Left kidney (tissue), 2 donors: ENCODE data around the gene SLC6A1. TPM values are rescaled to one million over a fixed set of nuclear protein-coding genes. Genes with fewer than 3 reads are reported as not detected.

Source experiments
- DNase-seq: peaks from one replicate; pipeline ENCODE4 v3.0.0-alpha.2; 2013
- polyA plus RNA-seq: library from polyadenylated mRNA; unstranded; fragments of 120-200 nt; gene quantifications from one replicate; pipeline ENCODE4 v1.2.1, GENCODE V29; 2013; ENCODE audit not compliant: insufficient read length

Gene SLC6A1
- polyA plus RNA-seq, 1 donor = 1.7 TPM

- no peak for DNase-seq
Measured at GRCh38 chr3:11019116-11019819, 26.7 kb downstream of the SLC6A1 start.

- no peak for DNase-seq
Measured at GRCh38 chr3:11020764-11021163, 28.2 kb downstream of the SLC6A1 start.

GRCh38 chr3:11021611-11022011 lies 29.1 kb downstream of the SLC6A1 start:
- DNase-seq = no peak

- no peak for DNase-seq
Measured at GRCh38 chr3:11022115-11022514, 29.6 kb downstream of the SLC6A1 start.

GRCh38 chr3:11024181-11024580 lies 31.6 kb downstream of the SLC6A1 start:
- no peak for DNase-seq

GRCh38 chr3:11029948-11030347 lies 37.4 kb downstream of the SLC6A1 start:
- no peak for DNase-seq

- no peak for DNase-seq
Measured at GRCh38 chr3:11033871-11034270, 41.3 kb downstream of the SLC6A1 start.

- DNase-seq = no peak
Measured at GRCh38 chr3:11034309-11034985, 41.9 kb downstream of the SLC6A1 start.

GRCh38 chr3:11035757-11036505 lies 43.4 kb downstream of the SLC6A1 start:
- DNase-seq = no peak

GRCh38 chr3:11037241-11037873 lies 44.8 kb downstream of the SLC6A1 start:
- no peak for DNase-seq

GRCh38 chr3:11037976-11038375 lies 45.4 kb downstream of the SLC6A1 start:
- DNase-seq = no peak

- DNase-seq = no peak
Measured at GRCh38 chr3:11045536-11045935, 53.0 kb downstream of the SLC6A1 start.

GRCh38 chr3:11047500-11047899 lies 55.0 kb downstream of the SLC6A1 start:
- no peak for DNase-seq

- no peak for DNase-seq
Measured at GRCh38 chr3:11050666-11051323, 58.2 kb downstream of the SLC6A1 start.

- no peak for DNase-seq
Measured at GRCh38 chr3:11053926-11054503, 61.5 kb downstream of the SLC6A1 start.

- no peak for DNase-seq
Measured at GRCh38 chr3:11054739-11055438, 62.3 kb downstream of the SLC6A1 start.

- no peak for DNase-seq
Measured at GRCh38 chr3:11055496-11055895, 62.9 kb downstream of the SLC6A1 start.

GRCh38 chr3:11056531-11057050 lies 64.0 kb downstream of the SLC6A1 start:
- no peak for DNase-seq

GRCh38 chr3:11057655-11058054 lies 65.1 kb downstream of the SLC6A1 start:
- no peak for DNase-seq

- peak; percentile 49 for DNase-seq
Measured at GRCh38 chr3:11059090-11059798, 66.7 kb downstream of the SLC6A1 start.
